WERI-Rb-1 (cell line): ENCODE data around the gene MINK1.
"Not testable (repeated sequence)": the region's sequence is repeated elsewhere in the genome, so short reads cannot be mapped to it uniquely, and the experiment has no call there.

Experiments used
- DNase-seq: peaks from one replicate; pipeline ENCODE4 v3.0.0-alpha.2; 2020
- H3K27ac ChIP-seq: fragments of 250-450 bp; sonication (Bioruptor Pico); 2 replicates; pipeline ENCODE4 v1.5.1; 2020; ENCODE audit warnings: mild to moderate bottlenecking, moderate library complexity
- H3K27me3 ChIP-seq: fragments of 250-450 bp; sonication (Bioruptor Pico); 2 replicates; pipeline ENCODE4 v1.5.1; 2021; ENCODE audit warnings: mild to moderate bottlenecking, low read depth, moderate library complexity; ENCODE audit not compliant: insufficient read depth, severe bottlenecking
- H3K36me3 ChIP-seq: fragments of 250-450 bp; sonication (Bioruptor Pico); 2 replicates; pipeline ENCODE4 v1.5.1; 2020; ENCODE audit warnings: mild to moderate bottlenecking, moderate library complexity
- H3K4me3 ChIP-seq: 2 replicates; pipeline ENCODE4 v1.5.1; 2011; ENCODE audit warnings: low read depth, mild to moderate bottlenecking, control low read depth, low read length
- H3K9me3 ChIP-seq: fragments of 250-450 bp; sonication (Bioruptor Pico); 2 replicates; pipeline ENCODE4 v1.5.1; 2021; ENCODE audit warnings: mild to moderate bottlenecking, moderate library complexity; ENCODE audit not compliant: severe bottlenecking
- TF ChIP-seq, protein P1 (sequence below): IDR thresholded peaks from 2 replicates; pipeline ENCODE4 v1.5.1; 2011; ENCODE audit warnings: low read depth, mild to moderate bottlenecking, control low read depth, inconsistent platforms, low read length

Gene MINK1

GRCh38 chr17:4861052-4861451 lies 27.9 kb downstream of the MINK1 start:
- Histone ChIP-seq H3K27ac (no peak overlapping the region), H3K27me3 (no peaks in the 10 kb centered on the region), H3K4me3 (no peak overlapping the region), H3K9me3 (no peaks in the 10 kb centered on the region), H3K36me3 (peaks cover 64% of the 10 kb centered on the region)
- TF ChIP-seq, protein P1, sequence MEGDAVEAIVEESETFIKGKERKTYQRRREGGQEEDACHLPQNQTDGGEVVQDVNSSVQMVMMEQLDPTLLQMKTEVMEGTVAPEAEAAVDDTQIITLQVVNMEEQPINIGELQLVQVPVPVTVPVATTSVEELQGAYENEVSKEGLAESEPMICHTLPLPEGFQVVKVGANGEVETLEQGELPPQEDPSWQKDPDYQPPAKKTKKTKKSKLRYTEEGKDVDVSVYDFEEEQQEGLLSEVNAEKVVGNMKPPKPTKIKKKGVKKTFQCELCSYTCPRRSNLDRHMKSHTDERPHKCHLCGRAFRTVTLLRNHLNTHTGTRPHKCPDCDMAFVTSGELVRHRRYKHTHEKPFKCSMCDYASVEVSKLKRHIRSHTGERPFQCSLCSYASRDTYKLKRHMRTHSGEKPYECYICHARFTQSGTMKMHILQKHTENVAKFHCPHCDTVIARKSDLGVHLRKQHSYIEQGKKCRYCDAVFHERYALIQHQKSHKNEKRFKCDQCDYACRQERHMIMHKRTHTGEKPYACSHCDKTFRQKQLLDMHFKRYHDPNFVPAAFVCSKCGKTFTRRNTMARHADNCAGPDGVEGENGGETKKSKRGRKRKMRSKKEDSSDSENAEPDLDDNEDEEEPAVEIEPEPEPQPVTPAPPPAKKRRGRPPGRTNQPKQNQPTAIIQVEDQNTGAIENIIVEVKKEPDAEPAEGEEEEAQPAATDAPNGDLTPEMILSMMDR: no peak
- DNase-seq: no peak

DNA sequence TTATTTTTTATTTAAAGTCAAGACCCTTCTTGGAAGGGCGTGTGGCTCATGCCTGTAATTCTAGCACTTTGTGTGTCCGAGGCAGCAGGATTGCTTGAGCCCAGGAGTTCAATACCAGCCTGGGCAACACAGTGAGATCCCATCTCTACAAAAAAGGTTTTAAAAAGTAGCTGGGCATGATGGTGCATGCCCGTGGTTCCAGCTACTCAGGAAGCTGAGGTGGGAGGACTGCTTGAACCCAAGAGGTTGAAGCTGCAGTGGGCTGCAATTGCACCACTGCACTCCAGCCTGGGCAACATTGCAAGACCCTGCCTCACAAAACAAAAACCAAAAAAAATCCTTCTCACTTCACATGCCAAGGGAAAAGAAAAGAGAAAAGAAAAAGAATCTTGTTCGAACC lies 29.6 kb downstream of the MINK1 start:
- no peak for DNase-seq
- no peak overlapping the region for H3K27ac ChIP-seq
- H3K36me3 ChIP-seq: peaks cover 63% of the 10 kb centered on the region
- TF ChIP-seq, protein P1: no peak
- H3K9me3 ChIP-seq: no peaks in the 10 kb centered on the region
- no peaks in the 10 kb centered on the region for H3K27me3 ChIP-seq
- H3K4me3 ChIP-seq: no peak overlapping the region

- TF ChIP-seq, protein P1: no peak
- no peaks in the 10 kb centered on the region for H3K9me3 ChIP-seq
- H3K36me3 ChIP-seq: peaks cover 65% of the 10 kb centered on the region
- DNase-seq: no peak
- no peak overlapping the region for H3K27ac ChIP-seq
- H3K27me3 ChIP-seq: no peaks in the 10 kb centered on the region
- no peak overlapping the region for H3K4me3 ChIP-seq
Measured at GRCh38 chr17:4863321-4863720, 30.2 kb downstream of the MINK1 start.

DNA sequence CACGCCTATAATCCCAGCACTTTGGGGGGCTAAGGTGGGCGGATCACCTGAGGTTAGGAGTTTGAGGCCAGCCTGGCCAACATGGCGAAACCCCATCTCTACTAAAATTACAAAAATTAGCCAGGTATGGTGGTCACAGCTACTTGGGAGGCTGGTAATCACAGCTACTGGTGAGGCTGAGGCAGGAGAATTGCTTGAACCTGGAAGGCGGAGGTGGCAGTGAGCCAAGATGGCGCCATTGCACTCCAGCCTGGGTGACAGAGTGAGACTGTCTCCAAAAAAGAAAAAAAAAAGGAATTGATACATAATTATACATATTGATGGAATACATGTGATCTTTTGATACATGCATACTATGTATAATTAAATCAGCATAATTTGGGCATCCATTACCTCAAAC lies 34.4 kb downstream of the MINK1 start:
- peaks cover 56% of the 10 kb centered on the region for H3K36me3 ChIP-seq
- H3K9me3 ChIP-seq, H3K27me3 ChIP-seq, H3K27ac ChIP-seq, H3K4me3 ChIP-seq, DNase-seq: not testable (repeated sequence)

DNA sequence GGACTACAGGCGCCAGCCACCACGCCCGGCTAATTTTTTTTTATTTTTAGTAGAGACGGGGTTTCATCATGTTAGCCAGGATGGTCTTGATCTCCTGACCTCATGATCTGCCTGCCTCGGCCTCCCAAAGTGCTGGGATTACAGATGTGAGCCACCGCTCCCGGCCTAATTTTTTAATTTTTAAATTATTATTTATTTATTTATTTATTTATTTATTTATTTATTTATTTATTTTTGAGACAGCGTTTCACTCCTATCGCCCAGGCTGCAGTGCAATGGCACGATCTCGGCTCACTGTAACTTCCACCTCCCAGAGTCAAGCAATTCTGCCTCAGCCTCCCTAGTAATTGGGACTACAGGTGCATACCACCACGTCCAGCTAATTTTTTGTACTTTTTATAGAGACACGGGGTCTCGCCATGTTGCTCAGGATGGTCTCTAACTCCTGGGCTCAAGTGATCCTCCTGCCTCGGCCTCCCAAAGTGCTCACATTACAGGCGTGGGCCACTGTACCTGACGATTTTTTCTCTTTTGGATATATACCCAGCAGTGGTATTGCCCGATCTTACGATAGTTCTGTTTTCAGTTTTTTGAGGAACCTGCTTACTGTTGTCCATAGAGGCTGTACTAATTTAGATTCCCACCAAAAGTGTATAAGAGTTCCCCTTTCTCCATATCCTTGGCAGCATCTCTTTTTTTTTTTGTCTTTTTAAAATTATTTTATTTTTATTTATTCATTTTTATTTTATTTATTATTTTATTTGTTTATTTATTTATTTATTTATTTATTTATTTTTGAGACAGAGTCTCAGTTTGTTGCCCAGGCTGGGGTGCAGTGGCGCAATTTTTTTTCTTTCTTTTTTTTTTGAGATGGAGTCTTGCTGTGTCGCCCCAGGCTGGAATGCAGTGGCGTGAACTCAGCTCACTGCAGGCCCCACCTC lies 36.2 kb downstream of the MINK1 start:
- not testable (repeated sequence) for H3K9me3 ChIP-seq, DNase-seq, H3K4me3 ChIP-seq, H3K27ac ChIP-seq, H3K27me3 ChIP-seq
- H3K36me3 ChIP-seq: peaks cover 57% of the 10 kb centered on the region

DNA sequence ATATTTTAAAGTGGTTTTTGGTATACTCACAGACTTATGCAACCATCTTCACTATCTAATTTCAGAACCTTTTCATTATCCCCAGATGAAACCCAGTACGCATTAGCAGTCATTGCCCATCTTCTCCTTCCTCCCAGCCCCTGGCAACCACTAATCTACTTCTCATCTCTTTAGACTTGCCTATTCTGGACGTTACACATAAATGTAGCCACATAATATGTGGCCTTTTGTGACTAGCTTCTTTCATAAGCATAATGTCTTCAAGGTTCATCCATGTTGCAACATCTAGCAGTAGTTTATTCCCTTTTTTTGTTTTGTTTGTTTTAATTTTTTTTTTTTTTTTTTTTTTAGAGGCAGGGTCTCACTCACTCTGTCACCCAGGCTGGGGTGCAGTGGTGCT lies 37.7 kb downstream of the MINK1 start:
- DNase-seq: no peak
- Histone ChIP-seq H3K4me3 (no peak overlapping the region), H3K27ac (no peak overlapping the region), H3K27me3 (no peaks in the 10 kb centered on the region), H3K36me3 (peaks cover 61% of the 10 kb centered on the region), H3K9me3 (no peaks in the 10 kb centered on the region)
- TF ChIP-seq, protein P1: no peak

GRCh38 chr17:4872786-4873185 lies 39.6 kb downstream of the MINK1 start:
- Histone ChIP-seq H3K36me3 (peaks cover 61% of the 10 kb centered on the region), H3K9me3 (no peaks in the 10 kb centered on the region), H3K27me3 (no peaks in the 10 kb centered on the region), H3K4me3 (no peak overlapping the region), H3K27ac (no peak overlapping the region)
- TF ChIP-seq, protein P1: no peak
- DNase-seq: no peak
